IPS-18a (cell line): ENCODE measurements around the gene CEP63.
A peak's percentile ranks its signal among the peaks of the same experiment; 100 is the strongest.
"Not testable (repeated sequence)": the region's sequence is repeated elsewhere in the genome, so short reads cannot be mapped to it uniquely, and the experiment has no call there.

Experiments
- H3K27ac ChIP-seq: one replicate; pipeline ENCODE4 v1.5.1; 2013; ENCODE audit warnings: low read length
- H3K27me3 ChIP-seq: one replicate; pipeline ENCODE4 v1.6.1; 2013; ENCODE audit warnings: mild to moderate bottlenecking, low read length; ENCODE audit not compliant: control insufficient read depth, insufficient read depth
- H3K36me3 ChIP-seq: one replicate; pipeline ENCODE4 v1.6.1; 2013; ENCODE audit warnings: low read depth, low read length; ENCODE audit not compliant: control insufficient read depth
- H3K4me1 ChIP-seq: one replicate; pipeline ENCODE4 v1.6.1; 2013; ENCODE audit warnings: low read depth, low read length; ENCODE audit not compliant: control insufficient read depth
- H3K4me3 ChIP-seq: one replicate; pipeline ENCODE4 v1.5.1; 2013; ENCODE audit warnings: low read length
- H3K9ac ChIP-seq: one replicate; pipeline ENCODE4 v1.6.1; 2013; ENCODE audit warnings: mild to moderate bottlenecking, low read length, moderate library complexity
- H3K9me3 ChIP-seq: one replicate; pipeline ENCODE4 v1.6.1; 2013; ENCODE audit warnings: low read depth, low read length; ENCODE audit not compliant: control insufficient read depth

The CEP63 gene

GRCh38 chr3:134590766-134591165 is 104.9 kb downstream of the CEP63 start:
- no peak overlapping the region for H3K9ac ChIP-seq
- H3K4me1 ChIP-seq, result no peaks in the 10 kb centered on the region
- H3K36me3 ChIP-seq, result no peaks in the 10 kb centered on the region
- no peaks in the 10 kb centered on the region for H3K27me3 ChIP-seq
- H3K27ac ChIP-seq, result no peak overlapping the region
- H3K9me3 ChIP-seq, result no peaks in the 10 kb centered on the region
- H3K4me3 ChIP-seq, result no peak overlapping the region

- H3K27me3 ChIP-seq, result no peaks in the 10 kb centered on the region
- no peak overlapping the region for H3K27ac ChIP-seq
- H3K9ac ChIP-seq, result no peak overlapping the region
- no peaks in the 10 kb centered on the region for H3K36me3 ChIP-seq
- no peak overlapping the region for H3K4me3 ChIP-seq
- no peaks in the 10 kb centered on the region for H3K9me3 ChIP-seq
- no peaks in the 10 kb centered on the region for H3K4me1 ChIP-seq
These were observed 106.9 kb downstream of the CEP63 start for GRCh38 chr3:134592806-134593205.

GRCh38 chr3:134594331-134594741 is 108.5 kb downstream of the CEP63 start:
- Histone ChIP-seq H3K36me3 (no peaks in the 10 kb centered on the region), H3K4me1 (no peaks in the 10 kb centered on the region), H3K4me3 (no peak overlapping the region), H3K9ac (no peak overlapping the region), H3K27me3 (no peaks in the 10 kb centered on the region), H3K27ac (no peak overlapping the region), H3K9me3 (no peaks in the 10 kb centered on the region)

GRCh38 chr3:134594986-134595385 is 109.1 kb downstream of the CEP63 start:
- H3K27ac ChIP-seq, H3K36me3 ChIP-seq, H3K4me1 ChIP-seq, H3K27me3 ChIP-seq, H3K9ac ChIP-seq, H3K9me3 ChIP-seq, H3K4me3 ChIP-seq: not testable (repeated sequence)

- Histone ChIP-seq H3K4me3 (no peak overlapping the region), H3K9ac (no peak overlapping the region), H3K4me1 (peaks cover 4% of the 10 kb centered on the region), H3K27me3 (peaks cover 8% of the 10 kb centered on the region), H3K36me3 (no peaks in the 10 kb centered on the region), H3K27ac (no peak overlapping the region), H3K9me3 (no peaks in the 10 kb centered on the region)
These were observed 111.6 kb downstream of the CEP63 start for GRCh38 chr3:134597390-134597970.

- H3K4me1 ChIP-seq, result peaks cover 5% of the 10 kb centered on the region
- H3K27me3 ChIP-seq, result peaks cover 8% of the 10 kb centered on the region
- H3K9me3 ChIP-seq, result no peaks in the 10 kb centered on the region
- H3K27ac ChIP-seq, result no peak overlapping the region
- H3K9ac ChIP-seq, result no peak overlapping the region
- no peak overlapping the region for H3K4me3 ChIP-seq
- no peaks in the 10 kb centered on the region for H3K36me3 ChIP-seq
These were observed 113.1 kb downstream of the CEP63 start for GRCh38 chr3:134598763-134599545.

- peaks cover 8% of the 10 kb centered on the region for H3K27me3 ChIP-seq
- no peak overlapping the region for H3K9ac ChIP-seq
- no peak overlapping the region for H3K27ac ChIP-seq
- peaks cover 5% of the 10 kb centered on the region for H3K4me1 ChIP-seq
- no peak overlapping the region for H3K4me3 ChIP-seq
- no peaks in the 10 kb centered on the region for H3K9me3 ChIP-seq
- no peaks in the 10 kb centered on the region for H3K36me3 ChIP-seq
These were observed 114.3 kb downstream of the CEP63 start for GRCh38 chr3:134600206-134600605.

GRCh38 chr3:134600685-134601463 is 115.0 kb downstream of the CEP63 start:
- H3K4me1 ChIP-seq, result peaks cover 5% of the 10 kb centered on the region
- no peak overlapping the region for H3K27ac ChIP-seq
- H3K9ac ChIP-seq, result no peak overlapping the region
- H3K36me3 ChIP-seq, result no peaks in the 10 kb centered on the region
- no peaks in the 10 kb centered on the region for H3K9me3 ChIP-seq
- H3K27me3 ChIP-seq, result peaks cover 8% of the 10 kb centered on the region
- H3K4me3 ChIP-seq, result peak overlapping the region; percentile 51

GRCh38 chr3:134601539-134602439 is 115.9 kb downstream of the CEP63 start:
- peaks cover 5% of the 10 kb centered on the region for H3K4me1 ChIP-seq
- no peak overlapping the region for H3K27ac ChIP-seq
- H3K9ac ChIP-seq, result no peak overlapping the region
- no peaks in the 10 kb centered on the region for H3K36me3 ChIP-seq
- peak overlapping the region; percentile 51 for H3K4me3 ChIP-seq
- peaks cover 8% of the 10 kb centered on the region for H3K27me3 ChIP-seq
- no peaks in the 10 kb centered on the region for H3K9me3 ChIP-seq

GRCh38 chr3:134602440-134602814 is 116.6 kb downstream of the CEP63 start:
- peaks cover 5% of the 10 kb centered on the region for H3K4me1 ChIP-seq
- H3K9ac ChIP-seq, result no peak overlapping the region
- no peak overlapping the region for H3K27ac ChIP-seq
- no peaks in the 10 kb centered on the region for H3K9me3 ChIP-seq
- no peak overlapping the region for H3K4me3 ChIP-seq
- H3K36me3 ChIP-seq, result no peaks in the 10 kb centered on the region
- H3K27me3 ChIP-seq, result peaks cover 8% of the 10 kb centered on the region

GRCh38 chr3:134603480-134603879 is 117.6 kb downstream of the CEP63 start:
- no peak overlapping the region for H3K27ac ChIP-seq
- no peak overlapping the region for H3K4me3 ChIP-seq
- H3K9ac ChIP-seq, result no peak overlapping the region
- H3K9me3 ChIP-seq, result no peaks in the 10 kb centered on the region
- H3K4me1 ChIP-seq, result peaks cover 5% of the 10 kb centered on the region
- peaks cover 8% of the 10 kb centered on the region for H3K27me3 ChIP-seq
- no peaks in the 10 kb centered on the region for H3K36me3 ChIP-seq
